ENCODE data around the gene YPEL1.
"Not testable (repeated sequence)": the region's sequence is repeated elsewhere in the genome, so short reads cannot be mapped to it uniquely, and the experiment has no call there.

YPEL1 gene

DNA sequence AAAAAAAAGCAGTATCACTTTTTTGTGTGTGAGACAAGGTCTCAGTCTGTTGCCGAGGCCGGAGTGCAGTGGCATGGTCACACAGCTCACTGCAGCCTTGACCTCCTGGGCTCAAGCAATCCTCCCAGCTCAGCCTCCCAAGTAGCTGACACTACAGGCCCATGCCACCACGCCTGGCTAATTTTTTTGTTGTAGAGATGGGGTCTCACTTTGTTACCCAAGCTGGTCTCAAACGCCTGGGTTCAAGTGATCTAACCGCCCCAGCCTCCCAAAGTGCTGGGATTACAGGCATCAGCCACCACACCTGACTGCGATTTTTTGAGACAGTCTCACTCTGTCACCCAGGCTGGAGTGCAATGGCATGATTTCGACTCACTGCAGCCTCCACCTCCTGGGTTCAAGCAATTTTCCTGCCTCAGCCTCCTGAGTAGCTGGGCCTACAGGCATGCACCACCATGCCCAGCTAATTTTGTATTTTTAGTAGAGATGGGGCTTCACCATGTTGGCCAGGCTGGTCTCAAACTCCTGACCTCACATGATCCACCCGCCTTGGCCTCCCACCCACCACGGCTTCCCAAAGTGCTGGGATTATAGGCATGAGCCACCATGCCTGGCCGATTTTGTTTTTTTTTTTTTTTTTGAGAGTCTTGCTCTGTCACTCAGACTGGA is 15.3 kb downstream of the YPEL1 start:
- DNase-seq: not testable (repeated sequence)

DNA sequence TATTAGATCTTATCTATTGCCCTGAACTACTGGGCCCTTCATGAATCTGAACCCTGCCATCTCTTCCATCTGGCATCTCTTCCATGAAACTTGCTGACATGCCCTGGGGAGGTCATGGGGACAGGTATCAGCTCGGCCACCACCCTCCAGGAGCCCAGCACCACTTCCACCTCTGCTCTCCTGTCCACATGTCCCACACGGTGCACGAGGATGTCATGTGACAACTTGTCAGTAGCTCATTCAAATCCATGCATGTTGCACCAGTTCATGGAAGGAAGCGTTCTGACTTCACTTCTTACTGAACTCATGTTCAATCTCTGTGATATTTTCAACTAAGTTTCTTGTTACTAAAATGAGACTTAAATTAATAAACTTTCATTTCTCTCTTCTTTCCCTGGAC is 16.6 kb downstream of the YPEL1 start:
- DNase-seq: no peak

- DNase-seq: no peak
Observed at GRCh38 chr22:21718499-21718898, 17.1 kb downstream of the YPEL1 start.

DNA sequence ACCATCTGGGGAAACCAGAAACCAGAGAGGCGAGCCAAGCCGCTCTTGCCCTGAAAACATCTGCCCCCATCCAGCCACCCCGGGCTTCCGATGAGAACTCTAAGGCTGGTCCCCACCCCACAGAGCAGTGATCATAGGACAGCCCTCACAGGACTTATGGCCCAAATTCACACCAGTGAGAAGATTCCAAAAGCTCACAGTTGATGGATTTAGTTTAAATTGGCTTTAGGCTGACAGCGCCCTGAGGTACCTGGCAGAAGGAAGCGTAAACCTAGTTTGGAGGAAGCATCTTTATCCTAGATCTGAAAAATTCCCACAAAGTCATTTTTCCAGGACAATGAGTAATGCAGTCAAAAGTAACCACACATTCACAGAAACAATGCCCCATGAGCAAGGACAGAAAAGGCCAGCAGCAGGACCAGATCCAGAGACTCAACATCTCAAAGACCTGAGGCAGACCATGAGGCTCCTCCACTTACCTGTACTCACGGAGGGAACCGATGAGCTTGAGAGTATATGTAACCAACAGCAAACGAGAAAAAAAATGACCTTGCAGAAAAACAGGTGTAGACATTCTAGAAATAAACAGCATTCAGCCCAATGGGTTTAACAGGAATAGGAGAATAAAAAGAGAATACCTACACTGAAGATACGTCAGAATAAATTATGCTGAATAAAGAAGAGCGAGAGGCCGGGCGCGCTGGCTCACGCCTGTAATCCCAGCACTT is 19.0 kb downstream of the YPEL1 start:
- not testable (repeated sequence) for DNase-seq

GRCh38 chr22:21714786-21715185 is 20.8 kb downstream of the YPEL1 start:
- DNase-seq: no peak

- no peak for DNase-seq
Observed at GRCh38 chr22:21714059-21714770, 21.4 kb downstream of the YPEL1 start.

DNA sequence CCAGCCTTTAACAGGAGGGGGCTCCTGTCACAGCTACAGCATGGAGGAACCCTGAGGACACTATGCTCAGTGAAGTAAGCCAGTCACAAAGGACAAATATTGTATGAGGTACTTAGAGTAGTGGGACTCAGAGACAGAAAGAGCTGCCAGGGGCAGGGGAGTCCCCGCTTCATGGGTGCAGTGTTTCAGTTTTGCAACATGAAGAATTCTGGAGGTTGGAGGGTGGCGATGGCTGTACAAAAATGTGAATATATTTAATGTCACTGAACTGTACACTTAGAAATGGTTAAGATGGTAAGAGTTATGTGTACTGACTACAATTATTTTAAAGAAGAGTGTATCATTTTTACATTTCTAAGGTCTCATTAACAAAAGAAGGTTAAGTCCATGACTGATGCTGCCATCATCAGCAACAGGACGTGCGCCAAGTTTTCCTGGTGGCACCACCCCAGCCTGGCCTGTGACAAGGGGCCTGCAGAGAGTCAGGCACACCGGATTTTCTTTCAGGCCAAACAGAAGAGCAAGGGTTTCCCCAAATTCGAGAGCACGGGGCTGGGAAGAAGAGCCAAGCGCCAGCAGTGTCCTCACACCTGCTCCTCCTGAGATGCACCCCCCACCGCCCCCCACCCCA is 22.1 kb downstream of the YPEL1 start:
- no peak for DNase-seq

- DNase-seq: peak; percentile 11
Observed at GRCh38 chr22:21712751-21713427, 22.7 kb downstream of the YPEL1 start.

DNA sequence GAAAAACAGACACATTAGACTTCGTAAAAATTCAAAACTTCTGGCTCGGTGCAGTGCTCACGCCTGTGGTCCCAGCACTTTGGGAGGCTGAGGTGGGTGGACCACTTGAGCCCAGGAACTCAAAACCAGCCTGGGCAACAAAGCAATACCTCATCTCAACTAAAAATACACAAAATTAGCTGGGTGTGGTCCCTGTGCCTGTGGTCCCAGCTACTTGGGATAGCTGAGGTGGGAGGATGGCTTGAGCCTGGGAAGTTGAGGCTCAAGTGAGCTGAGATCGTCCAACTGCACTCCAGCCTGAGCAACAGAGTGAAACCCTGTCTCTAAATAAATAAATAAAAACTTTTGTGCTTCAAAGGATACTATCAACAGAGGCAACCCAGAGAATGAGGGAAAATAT is 23.7 kb downstream of the YPEL1 start:
- DNase-seq: no peak

- DNase-seq: no peak
Observed at GRCh38 chr22:21710156-21710555, 25.4 kb downstream of the YPEL1 start.

GRCh38 chr22:21709688-21710087 is 25.9 kb downstream of the YPEL1 start:
- no peak for DNase-seq

GRCh38 chr22:21708960-21709359 is 26.6 kb downstream of the YPEL1 start:
- DNase-seq: no peak

DNA sequence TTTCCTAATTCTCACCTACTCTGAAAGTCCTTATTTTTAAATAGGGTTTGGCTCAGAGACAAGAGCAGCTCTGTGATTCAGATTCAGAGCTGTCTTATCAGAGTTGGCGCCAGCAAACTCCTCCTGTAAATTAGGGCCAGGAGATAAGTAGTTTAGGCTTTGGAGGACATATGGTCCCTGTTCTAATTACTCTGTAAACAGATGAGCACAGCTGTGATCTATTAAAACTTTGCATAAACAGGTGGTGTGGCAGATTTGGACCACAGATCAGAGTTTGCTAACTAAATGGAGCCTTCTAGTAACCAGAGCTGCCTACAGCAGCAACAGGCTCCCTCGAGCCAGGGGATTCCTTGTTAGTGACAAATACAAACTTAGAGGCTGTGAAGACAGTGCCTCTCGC is 27.9 kb downstream of the YPEL1 start:
- DNase-seq: no peak

- no peak for DNase-seq
Observed at GRCh38 chr22:21703684-21704316, 31.8 kb downstream of the YPEL1 start.

- DNase-seq: no peak
Observed at GRCh38 chr22:21702700-21703683, 32.6 kb downstream of the YPEL1 start.

DNA sequence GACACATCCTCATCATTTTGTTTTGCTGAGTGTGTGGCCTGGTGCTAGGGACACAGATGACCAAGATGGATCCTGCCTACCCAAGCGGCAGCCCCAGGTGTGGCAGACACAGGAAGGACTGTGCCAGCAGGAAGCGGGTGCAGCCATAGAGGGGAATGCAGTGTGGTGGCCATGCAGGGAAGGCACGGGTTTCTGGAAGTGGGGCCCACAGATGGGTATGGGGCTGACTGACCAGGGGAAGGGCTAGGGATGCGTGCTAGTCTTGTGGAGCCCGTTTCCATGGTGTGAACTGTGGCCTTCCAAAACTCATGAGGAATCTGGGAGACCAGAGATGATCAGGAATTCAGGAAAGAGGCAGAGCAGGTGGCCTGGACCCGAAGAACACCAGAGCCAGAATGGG is 33.5 kb downstream of the YPEL1 start:
- DNase-seq: no peak

GRCh38 chr22:21701384-21701971 is 34.1 kb downstream of the YPEL1 start:
- DNase-seq: no peak

DNA sequence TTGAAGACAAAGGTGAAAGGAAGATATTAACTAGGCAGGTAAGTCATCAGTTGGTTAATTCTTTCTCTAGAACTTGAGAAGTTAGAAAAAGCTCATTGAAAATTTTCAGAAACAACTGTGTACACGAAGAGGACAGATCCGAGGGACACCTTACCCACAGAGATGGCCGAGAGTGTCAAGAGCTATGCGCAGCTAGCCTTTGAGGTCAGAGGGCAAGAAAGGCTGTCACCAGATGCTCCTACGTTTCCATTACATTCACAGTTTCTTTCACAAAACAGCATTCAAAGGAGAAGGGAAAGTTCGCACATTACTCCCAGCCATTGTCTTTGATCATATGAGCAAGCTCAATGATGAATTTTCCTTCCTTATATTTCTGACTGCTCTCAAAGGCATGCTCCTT is 34.8 kb downstream of the YPEL1 start:
- no peak for DNase-seq

- no peak for DNase-seq
Observed at GRCh38 chr22:21699643-21700042, 36.0 kb downstream of the YPEL1 start.

GRCh38 chr22:21698430-21699329 is 36.9 kb downstream of the YPEL1 start:
- DNase-seq: no peak
